H7 (cell line): ENCODE data around the gene SERPINF2. TPM values are rescaled to one million over a fixed set of nuclear protein-coding genes. Genes with fewer than 3 reads are reported as not detected.
"Not testable (repeated sequence)": the region's sequence is repeated elsewhere in the genome, so short reads cannot be mapped to it uniquely, and the experiment has no call there.

Experiments
- DNase-seq: peaks from one replicate; pipeline ENCODE4 v3.0.0; 2012
- H3K27me3 ChIP-seq: 2 replicates; pipeline ENCODE4 v1.6.0; 2011; ENCODE audit warnings: mild to moderate bottlenecking, low read length; ENCODE audit not compliant: control insufficient read depth, insufficient read depth
- H3K36me3 ChIP-seq: replicated peaks from 2 replicates; pipeline ENCODE4 v1.5.1; 2011; ENCODE audit warnings: low read length; ENCODE audit not compliant: control insufficient read depth, insufficient read depth
- H3K4me3 ChIP-seq: 2 replicates; pipeline ENCODE4 v1.5.1; 2011; ENCODE audit warnings: low read depth, mild to moderate bottlenecking, control low read depth, low read length, moderate library complexity; ENCODE audit not compliant: insufficient read depth
- total RNA-seq: library from RNA; depleted of rRNA; stranded (reverse); fragments of >200 nt; shearing (Covaris generic); gene quantifications from 2 replicates; pipeline ENCODE4 v1.2.3, GENCODE V29; 2014

SERPINF2 gene
- total RNA-seq, 1 experiment from 2014 or later, result 0.52 TPM

- Histone ChIP-seq H3K36me3 (no peaks in the 10 kb centered on the region), H3K4me3 (no peak overlapping the region), H3K27me3 (no peaks in the 10 kb centered on the region)
- DNase-seq, result peak; percentile 85
Observed at GRCh38 chr17:1736348-1737281, 6.1 kb upstream of the SERPINF2 start.

- no peaks in the 10 kb centered on the region for H3K36me3 ChIP-seq
- H3K4me3 ChIP-seq, result no peak overlapping the region
Observed at GRCh38 chr17:1737531-1738291, 5.0 kb upstream of the SERPINF2 start.

GRCh38 chr17:1741899-1742298 is 772 bp upstream of the SERPINF2 start:
- H3K4me3 ChIP-seq, DNase-seq, H3K36me3 ChIP-seq, H3K27me3 ChIP-seq: not testable (repeated sequence)

More at GRCh38 chr17:1737531-1738291, 5.0 kb upstream of the SERPINF2 start:
- DNase-seq, result no peak
- no peaks in the 10 kb centered on the region for H3K27me3 ChIP-seq

GRCh38 chr17:1743088-1743439 is 393 bp downstream of the SERPINF2 start:
- DNase-seq, result no peak
- Histone ChIP-seq H3K36me3 (no peaks in the 10 kb centered on the region), H3K4me3 (no peak overlapping the region), H3K27me3 (no peaks in the 10 kb centered on the region)

GRCh38 chr17:1744551-1745512 is 2.2 kb downstream of the SERPINF2 start:
- Histone ChIP-seq H3K27me3 (no peaks in the 10 kb centered on the region), H3K4me3 (no peak overlapping the region), H3K36me3 (no peaks in the 10 kb centered on the region)
- DNase-seq, result peak; percentile 89

- H3K36me3 ChIP-seq, result no peaks in the 10 kb centered on the region
- no peak for DNase-seq
- no peaks in the 10 kb centered on the region for H3K27me3 ChIP-seq
- no peak overlapping the region for H3K4me3 ChIP-seq
Observed at GRCh38 chr17:1745513-1746020, 2.9 kb downstream of the SERPINF2 start.

GRCh38 chr17:1746975-1747543 is 4.4 kb downstream of the SERPINF2 start:
- DNase-seq, result peak; percentile 90
- no peak overlapping the region for H3K4me3 ChIP-seq
- H3K27me3 ChIP-seq, result no peaks in the 10 kb centered on the region

GRCh38 chr17:1750628-1751027 is 8.0 kb downstream of the SERPINF2 start:
- no peaks in the 10 kb centered on the region for H3K27me3 ChIP-seq
- H3K4me3 ChIP-seq, result no peak overlapping the region
- H3K36me3 ChIP-seq, result no peaks in the 10 kb centered on the region
- DNase-seq, result no peak

More at GRCh38 chr17:1746975-1747543, 4.4 kb downstream of the SERPINF2 start:
- H3K36me3 ChIP-seq, result no peaks in the 10 kb centered on the region

GRCh38 chr17:1752425-1753262 is 10.0 kb downstream of the SERPINF2 start:
- no peak overlapping the region for H3K4me3 ChIP-seq
- no peaks in the 10 kb centered on the region for H3K27me3 ChIP-seq
- DNase-seq, result peak; percentile 84
- H3K36me3 ChIP-seq, result no peaks in the 10 kb centered on the region

GRCh38 chr17:1753767-1754429 is 11.2 kb downstream of the SERPINF2 start:
- H3K36me3 ChIP-seq, result no peaks in the 10 kb centered on the region
- H3K4me3 ChIP-seq, result no peak overlapping the region
- DNase-seq, result peak; percentile 72
- no peaks in the 10 kb centered on the region for H3K27me3 ChIP-seq

- Histone ChIP-seq H3K27me3 (no peaks in the 10 kb centered on the region), H3K4me3 (no peak overlapping the region), H3K36me3 (no peaks in the 10 kb centered on the region)
- peak; percentile 76 for DNase-seq
Observed at GRCh38 chr17:1754430-1755112, 11.9 kb downstream of the SERPINF2 start.

GRCh38 chr17:1755252-1755826 is 12.7 kb downstream of the SERPINF2 start:
- Histone ChIP-seq H3K4me3 (no peak overlapping the region), H3K27me3 (no peaks in the 10 kb centered on the region), H3K36me3 (no peaks in the 10 kb centered on the region)
- DNase-seq, result peak; percentile 62
